Rectal smooth muscle tissue (tissue), 1 donor: ENCODE results near the gene CYB561D1.
"Not testable (repeated sequence)": the region's sequence is repeated elsewhere in the genome, so short reads cannot be mapped to it uniquely, and the experiment has no call there.

ENCODE experiments used
- H3K27ac ChIP-seq: one replicate; pipeline ENCODE4 v1.7.0; 2013; ENCODE audit warnings: low read depth, low read length, inconsistent platforms
- H3K27me3 ChIP-seq: one replicate; pipeline ENCODE4 v1.7.0; 2013; ENCODE audit warnings: low read length; ENCODE audit not compliant: control insufficient read depth, insufficient read depth
- H3K36me3 ChIP-seq: one replicate; pipeline ENCODE4 v1.7.0; 2013; ENCODE audit warnings: low read length; ENCODE audit not compliant: control insufficient read depth, insufficient read depth
- H3K4me1 ChIP-seq: one replicate; pipeline ENCODE4 v1.7.0; 2013; ENCODE audit warnings: low read length; ENCODE audit not compliant: control insufficient read depth, insufficient read depth
- H3K4me3 ChIP-seq: one replicate; pipeline ENCODE4 v1.7.0; 2013; ENCODE audit warnings: low read length
- H3K9ac ChIP-seq: one replicate; pipeline ENCODE4 v1.7.0; 2013; ENCODE audit warnings: low read length

CYB561D1 gene, protein sequence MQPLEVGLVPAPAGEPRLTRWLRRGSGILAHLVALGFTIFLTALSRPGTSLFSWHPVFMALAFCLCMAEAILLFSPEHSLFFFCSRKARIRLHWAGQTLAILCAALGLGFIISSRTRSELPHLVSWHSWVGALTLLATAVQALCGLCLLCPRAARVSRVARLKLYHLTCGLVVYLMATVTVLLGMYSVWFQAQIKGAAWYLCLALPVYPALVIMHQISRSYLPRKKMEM

DNA sequence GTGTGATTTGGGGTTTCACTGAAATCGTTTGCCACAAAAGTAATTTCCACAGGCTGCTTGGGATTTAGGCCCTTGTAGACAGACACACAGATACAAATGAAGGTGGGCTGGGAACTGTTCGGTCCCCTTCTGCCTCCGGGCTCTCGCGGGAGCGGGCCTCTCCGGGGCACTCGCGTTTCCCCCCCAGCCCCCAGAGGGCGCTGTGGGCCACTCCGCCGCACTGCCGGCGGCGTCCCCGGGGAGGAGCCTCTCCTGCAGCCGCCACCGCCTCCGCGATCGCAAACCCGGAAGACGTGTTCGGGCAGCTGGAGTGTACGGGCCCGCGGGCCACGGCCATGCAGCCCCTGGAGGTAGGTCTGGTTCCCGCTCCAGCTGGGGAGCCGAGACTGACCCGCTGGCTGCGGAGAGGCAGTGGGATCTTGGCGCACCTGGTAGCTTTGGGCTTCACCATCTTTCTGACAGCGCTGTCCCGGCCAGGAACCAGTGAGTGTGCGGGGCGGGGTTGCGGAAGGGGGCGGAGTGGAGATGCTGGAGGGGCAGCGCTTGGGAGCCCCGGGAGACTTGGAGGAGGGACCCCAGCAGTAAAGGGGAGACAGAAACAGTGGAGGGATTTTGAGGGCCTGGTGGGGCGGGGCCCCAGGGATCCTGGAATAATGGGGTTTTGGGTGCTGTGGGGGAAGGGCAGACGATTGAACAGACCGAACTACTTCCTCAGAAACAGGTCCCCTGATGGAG is at the start of gene CYB561D1:
CYB561D1 (plus strand) TSS at position 290 of the 735 bp plus-strand sequence; CDS start at position 336, 46 bp downstream.
- Histone ChIP-seq H3K9ac (no peak within 1 kb of the TSS), H3K4me3 (peak within 1 kb of the TSS; percentile 84), H3K36me3 (peaks cover 10% of the 10 kb centered on the region), H3K4me1 (peaks cover 6% of the 10 kb centered on the region), H3K27ac (peak within 1 kb of the TSS; percentile 57), H3K27me3 (no peaks in the 10 kb centered on the region)

- Histone ChIP-seq H3K4me1 (no peaks in the 10 kb centered on the region), H3K9ac (no peak overlapping the region), H3K4me3 (no peak overlapping the region), H3K27me3 (no peaks in the 10 kb centered on the region), H3K36me3 (no peaks in the 10 kb centered on the region), H3K27ac (no peak overlapping the region)
These were observed 49.5 kb upstream of the CYB561D1 start for GRCh38 chr1:109444346-109444745.

- not testable (repeated sequence) for H3K27ac ChIP-seq, H3K27me3 ChIP-seq, H3K4me3 ChIP-seq, H3K36me3 ChIP-seq, H3K9ac ChIP-seq, H3K4me1 ChIP-seq
These were observed 47.8 kb upstream of the CYB561D1 start for GRCh38 chr1:109445949-109446695.

- no peak overlapping the region for H3K4me3 ChIP-seq
- H3K9ac ChIP-seq = no peak overlapping the region
- H3K36me3 ChIP-seq = no peaks in the 10 kb centered on the region
- H3K27ac ChIP-seq = no peak overlapping the region
- no peaks in the 10 kb centered on the region for H3K27me3 ChIP-seq
- no peaks in the 10 kb centered on the region for H3K4me1 ChIP-seq
These were observed 46.4 kb upstream of the CYB561D1 start for GRCh38 chr1:109447524-109447923.

DNA sequence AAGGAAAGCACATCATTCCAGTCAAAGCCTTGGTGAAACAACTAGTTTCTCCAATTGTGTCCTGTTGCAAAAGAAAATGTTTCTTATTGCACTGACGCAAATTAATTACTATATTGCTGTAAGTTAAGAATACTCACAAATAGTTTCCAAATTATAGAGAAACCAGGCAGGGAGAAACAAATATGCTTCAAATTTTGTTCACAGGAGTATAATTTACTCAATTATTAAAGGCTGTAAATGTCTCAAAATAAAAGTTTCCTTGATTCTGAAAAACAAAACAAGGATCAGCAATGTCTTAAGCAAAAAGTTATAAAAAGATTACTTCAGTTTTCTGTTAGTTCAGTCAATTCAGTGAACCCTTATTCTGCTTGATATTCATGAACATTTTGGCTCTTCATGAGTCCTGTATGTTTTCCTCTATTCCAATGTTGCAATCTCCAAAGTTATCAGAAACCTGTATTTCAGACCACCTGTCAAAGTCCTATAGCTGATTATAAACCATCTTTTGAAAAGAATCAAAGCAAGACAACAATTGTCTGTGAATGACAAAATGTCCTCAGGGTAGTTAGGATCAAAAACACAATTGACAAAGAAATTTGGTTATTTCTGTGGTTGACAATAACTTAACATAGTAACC is 39.3 kb upstream of the CYB561D1 start:
- Histone ChIP-seq H3K4me1 (no peaks in the 10 kb centered on the region), H3K9ac (no peak overlapping the region), H3K4me3 (no peak overlapping the region), H3K27me3 (no peaks in the 10 kb centered on the region), H3K27ac (no peak overlapping the region), H3K36me3 (no peaks in the 10 kb centered on the region)

GRCh38 chr1:109457819-109458218 is 36.1 kb upstream of the CYB561D1 start:
- Histone ChIP-seq H3K36me3 (no peaks in the 10 kb centered on the region), H3K4me1 (no peaks in the 10 kb centered on the region), H3K27ac (no peak overlapping the region), H3K27me3 (no peaks in the 10 kb centered on the region), H3K9ac (no peak overlapping the region), H3K4me3 (no peak overlapping the region)

DNA sequence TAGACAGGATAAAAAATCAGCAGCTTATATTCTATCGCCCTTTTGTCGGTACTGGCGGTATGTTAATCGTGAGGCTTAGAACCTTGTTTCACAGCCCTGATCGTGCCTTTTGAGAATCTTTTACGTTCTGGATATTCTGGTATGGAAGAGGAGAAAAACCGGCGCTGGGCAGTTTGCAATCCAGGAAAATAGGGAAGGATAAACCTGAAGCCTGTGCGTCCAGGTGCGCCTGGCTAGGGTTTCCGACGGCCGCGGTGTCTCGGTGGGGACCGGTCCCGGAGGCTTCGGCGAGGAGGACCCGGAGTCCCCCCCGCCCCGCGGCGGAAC is 27.8 kb upstream of the CYB561D1 start:
- H3K9ac ChIP-seq = no peak overlapping the region
- no peaks in the 10 kb centered on the region for H3K36me3 ChIP-seq
- peaks cover 2% of the 10 kb centered on the region for H3K27me3 ChIP-seq
- peak overlapping the region; percentile 72 for H3K4me3 ChIP-seq
- peak overlapping the region; percentile 80 for H3K27ac ChIP-seq
- H3K4me1 ChIP-seq = peaks cover 2% of the 10 kb centered on the region

DNA sequence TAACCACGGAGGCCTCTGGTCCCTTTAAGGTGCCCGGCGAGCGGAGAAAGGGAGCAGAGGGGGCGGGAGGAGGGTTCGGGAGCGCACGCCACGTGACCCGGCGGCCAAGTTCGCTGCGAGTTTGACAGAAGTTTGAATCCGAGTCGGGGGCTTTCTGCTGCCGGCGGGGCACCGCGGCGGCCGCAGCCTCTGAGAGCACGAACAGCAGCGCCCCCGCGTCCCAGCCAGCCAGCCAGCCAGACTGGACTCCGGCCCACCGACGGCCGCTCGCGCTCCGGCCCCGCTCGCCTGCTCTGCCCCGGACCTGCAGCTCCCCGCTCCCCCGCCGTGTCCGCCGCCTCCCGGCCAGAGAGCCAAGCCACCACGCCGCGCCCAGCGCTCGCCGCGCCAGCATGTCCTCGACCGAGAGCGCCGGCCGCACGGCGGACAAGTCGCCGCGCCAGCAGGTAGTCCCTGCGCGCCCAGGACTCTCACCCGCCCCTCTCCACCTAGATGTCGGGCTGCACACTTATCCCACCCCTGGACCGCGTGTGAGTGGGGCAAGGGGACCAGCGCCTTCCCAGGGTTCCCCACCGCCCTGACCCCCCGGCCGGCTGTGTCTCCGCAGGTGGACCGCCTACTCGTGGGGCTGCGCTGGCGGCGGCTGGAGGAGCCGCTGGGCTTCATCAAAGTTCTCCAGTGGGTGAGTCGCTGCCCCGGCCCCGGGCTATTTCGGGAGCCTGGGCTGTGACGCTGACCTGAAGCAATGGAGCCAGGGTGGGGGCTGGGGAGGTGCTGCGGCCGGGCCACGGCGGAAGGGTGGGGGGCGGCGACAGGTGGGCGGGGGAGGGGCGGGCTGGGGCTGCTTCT is 27.2 kb upstream of the CYB561D1 start, which contains the start of gene SYPL2:
SYPL2 (plus strand) TSS at position 95 of the 849 bp plus-strand sequence; CDS start at position 393, 298 bp downstream.
- H3K36me3 ChIP-seq = no peaks in the 10 kb centered on the region
- peaks cover 2% of the 10 kb centered on the region for H3K27me3 ChIP-seq
- peaks cover 2% of the 10 kb centered on the region for H3K4me1 ChIP-seq
- peak within 1 kb of the TSS; percentile 80 for H3K27ac ChIP-seq
- no peak within 1 kb of the TSS for H3K9ac ChIP-seq
- peak within 1 kb of the TSS; percentile 72 for H3K4me3 ChIP-seq

- H3K27me3 ChIP-seq = peaks cover 2% of the 10 kb centered on the region
- H3K27ac ChIP-seq = peak overlapping the region; percentile 41
- H3K4me1 ChIP-seq = peaks cover 2% of the 10 kb centered on the region
- H3K36me3 ChIP-seq = no peaks in the 10 kb centered on the region
- no peak overlapping the region for H3K9ac ChIP-seq
- peak overlapping the region; percentile 30 for H3K4me3 ChIP-seq
These were observed 26.6 kb upstream of the CYB561D1 start for GRCh38 chr1:109467301-109467777.

DNA sequence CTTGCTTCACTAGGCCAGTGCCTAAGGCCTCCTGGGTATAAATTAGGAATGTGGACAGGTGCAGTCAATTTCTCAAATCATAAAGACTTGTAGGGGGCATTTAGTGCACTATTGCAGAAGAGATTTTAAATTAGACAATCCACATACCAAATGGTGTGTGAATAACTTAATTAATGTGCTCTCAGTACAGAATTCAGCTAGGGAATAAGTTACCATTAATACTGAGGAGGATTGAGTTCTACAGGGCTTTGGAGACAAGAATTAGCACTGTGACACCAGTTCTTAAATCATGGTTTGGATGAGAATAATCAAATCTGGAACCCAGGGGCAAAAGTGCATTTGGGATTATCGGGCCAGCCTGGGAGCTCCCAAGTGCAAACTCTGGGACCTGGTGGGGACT is 25.8 kb upstream of the CYB561D1 start:
- no peak overlapping the region for H3K4me3 ChIP-seq
- H3K27me3 ChIP-seq = peaks cover 2% of the 10 kb centered on the region
- peaks cover 2% of the 10 kb centered on the region for H3K4me1 ChIP-seq
- H3K36me3 ChIP-seq = no peaks in the 10 kb centered on the region
- no peak overlapping the region for H3K27ac ChIP-seq
- H3K9ac ChIP-seq = no peak overlapping the region

- Histone ChIP-seq H3K9ac (no peak overlapping the region), H3K36me3 (no peaks in the 10 kb centered on the region), H3K27me3 (peaks cover 2% of the 10 kb centered on the region), H3K4me1 (peaks cover 2% of the 10 kb centered on the region), H3K27ac (no peak overlapping the region), H3K4me3 (no peak overlapping the region)
These were observed 25.0 kb upstream of the CYB561D1 start for GRCh38 chr1:109468903-109469302.
